ENCODE measurements around the gene DNASE2B.

Gene DNASE2B

DNA sequence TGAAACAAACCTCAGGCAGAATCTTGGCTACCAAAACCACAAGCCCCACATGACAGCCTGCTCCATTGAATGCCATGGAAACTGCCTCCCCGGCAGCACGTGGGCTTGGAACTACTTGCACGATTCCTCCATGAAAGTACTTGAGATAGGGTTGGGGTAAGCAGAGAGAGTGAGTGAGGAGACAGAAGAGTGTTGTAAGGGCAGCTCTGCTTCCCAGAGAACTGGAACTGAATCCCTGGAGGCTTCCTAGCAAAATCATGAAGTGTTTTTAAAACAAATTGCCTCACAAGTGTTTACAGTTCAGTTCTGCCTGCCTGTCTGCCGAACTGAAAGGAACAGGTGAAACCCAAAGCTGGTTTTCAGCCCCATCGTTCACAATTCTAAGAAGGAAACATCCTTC, 35.3 kb upstream of the DNASE2B start:
- no peak for DNase-seq
- Histone ChIP-seq H3K9me3 (ENCODE audit: severe bottlenecking) (no peaks in the 10 kb centered on the region), H3K4me3 (ENCODE audit: low read depth, low read length) (no peak overlapping the region), H3K27ac (no peak overlapping the region), H3K27me3 (ENCODE audit: insufficient read depth, low read depth, severe bottlenecking) (no peaks in the 10 kb centered on the region), H3K36me3 (no peaks in the 10 kb centered on the region)
- no peak for TF ChIP-seq CTCF (IDR thresholded peaks at IDR 0.05; ENCODE audit: low read depth, low read length)

GRCh38 chr1:84363622-84364021, 34.7 kb upstream of the DNASE2B start:
- no peak for DNase-seq
- H3K27ac ChIP-seq = no peak overlapping the region
- TF ChIP-seq CTCF (IDR thresholded peaks at IDR 0.05; ENCODE audit: low read depth, low read length) = no peak
- no peak overlapping the region for H3K4me3 ChIP-seq (ENCODE audit: low read depth, low read length)
- no peaks in the 10 kb centered on the region for H3K9me3 ChIP-seq (ENCODE audit: severe bottlenecking)
- H3K27me3 ChIP-seq (ENCODE audit: insufficient read depth, low read depth, severe bottlenecking) = no peaks in the 10 kb centered on the region
- H3K36me3 ChIP-seq = no peaks in the 10 kb centered on the region

GRCh38 chr1:84365225-84366221, 32.8 kb upstream of the DNASE2B start:
- Histone ChIP-seq H3K36me3 (no peaks in the 10 kb centered on the region), H3K27ac (no peak overlapping the region), H3K27me3 (ENCODE audit: insufficient read depth, low read depth, severe bottlenecking) (no peaks in the 10 kb centered on the region), H3K4me3 (ENCODE audit: low read depth, low read length) (no peak overlapping the region), H3K9me3 (ENCODE audit: severe bottlenecking) (no peaks in the 10 kb centered on the region)
- TF ChIP-seq CTCF (IDR thresholded peaks at IDR 0.05; ENCODE audit: low read depth, low read length) = no peak
- DNase-seq = no peak

DNA sequence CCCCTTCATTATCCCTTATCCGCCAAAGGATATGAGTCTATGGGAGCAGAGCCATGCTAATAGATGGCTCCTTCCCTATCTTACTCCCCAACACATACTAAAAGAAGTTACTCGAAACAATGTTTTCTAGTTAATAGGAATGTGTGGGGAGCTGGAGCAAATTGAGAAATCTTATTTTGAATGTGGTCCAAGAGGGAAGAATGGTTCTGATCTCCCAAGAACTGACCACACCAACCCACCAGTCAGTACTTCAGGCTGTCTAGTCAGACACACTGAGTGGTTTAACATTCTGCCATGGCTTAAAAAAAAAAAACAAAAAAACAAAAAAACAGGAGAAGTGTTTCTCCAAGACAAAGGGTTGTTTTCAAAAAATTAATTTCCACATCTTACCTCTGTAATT, 31.5 kb upstream of the DNASE2B start:
- no peaks in the 10 kb centered on the region for H3K9me3 ChIP-seq (ENCODE audit: severe bottlenecking)
- DNase-seq = no peak
- no peak overlapping the region for H3K4me3 ChIP-seq (ENCODE audit: low read depth, low read length)
- H3K27me3 ChIP-seq (ENCODE audit: insufficient read depth, low read depth, severe bottlenecking) = no peaks in the 10 kb centered on the region
- H3K36me3 ChIP-seq = no peaks in the 10 kb centered on the region
- no peak overlapping the region for H3K27ac ChIP-seq
- TF ChIP-seq CTCF (IDR thresholded peaks at IDR 0.05; ENCODE audit: low read depth, low read length) = no peak

- no peak for TF ChIP-seq CTCF (IDR thresholded peaks at IDR 0.05; ENCODE audit: low read depth, low read length)
- Histone ChIP-seq H3K4me3 (ENCODE audit: low read depth, low read length) (no peak overlapping the region), H3K36me3 (no peaks in the 10 kb centered on the region), H3K27me3 (ENCODE audit: insufficient read depth, low read depth, severe bottlenecking) (no peaks in the 10 kb centered on the region), H3K27ac (no peak overlapping the region), H3K9me3 (ENCODE audit: severe bottlenecking) (no peaks in the 10 kb centered on the region)
- DNase-seq = no peak
These were observed 31.1 kb upstream of the DNASE2B start for GRCh38 chr1:84367219-84367618.

Data from WERI-Rb-1 (cell line).